Mammary epithelial cell (primary cell): ENCODE measurements around the gene SYNJ1.

ENCODE experiments used
- EZH2 ChIP-seq: IDR thresholded peaks from 2 replicates; pipeline ENCODE4 v1.6.1; 2012; ENCODE audit warnings: low read length, inconsistent platforms, borderline replicate concordance
- TF ChIP-seq, protein P1 (sequence below), 2 donors: IDR thresholded peaks in 1 of 2; conservative IDR thresholded peaks in 1 of 2; 2 replicates each; pipeline ENCODE4 v1.5.1; 2011 to 2012; ENCODE audit warnings: inconsistent platforms in 2 of 2, low read length in 2 of 2, mild to moderate bottlenecking in 2 of 2, control low read depth in 1 of 2, low read depth in 1 of 2; ENCODE audit not compliant: insufficient read depth in 1 of 2; ENCODE audit errors: extremely low read depth in 1 of 2

GRCh38 chr21:32777269-32777668 is 49.5 kb upstream of the SYNJ1 start:
- TF ChIP-seq, protein P1, sequence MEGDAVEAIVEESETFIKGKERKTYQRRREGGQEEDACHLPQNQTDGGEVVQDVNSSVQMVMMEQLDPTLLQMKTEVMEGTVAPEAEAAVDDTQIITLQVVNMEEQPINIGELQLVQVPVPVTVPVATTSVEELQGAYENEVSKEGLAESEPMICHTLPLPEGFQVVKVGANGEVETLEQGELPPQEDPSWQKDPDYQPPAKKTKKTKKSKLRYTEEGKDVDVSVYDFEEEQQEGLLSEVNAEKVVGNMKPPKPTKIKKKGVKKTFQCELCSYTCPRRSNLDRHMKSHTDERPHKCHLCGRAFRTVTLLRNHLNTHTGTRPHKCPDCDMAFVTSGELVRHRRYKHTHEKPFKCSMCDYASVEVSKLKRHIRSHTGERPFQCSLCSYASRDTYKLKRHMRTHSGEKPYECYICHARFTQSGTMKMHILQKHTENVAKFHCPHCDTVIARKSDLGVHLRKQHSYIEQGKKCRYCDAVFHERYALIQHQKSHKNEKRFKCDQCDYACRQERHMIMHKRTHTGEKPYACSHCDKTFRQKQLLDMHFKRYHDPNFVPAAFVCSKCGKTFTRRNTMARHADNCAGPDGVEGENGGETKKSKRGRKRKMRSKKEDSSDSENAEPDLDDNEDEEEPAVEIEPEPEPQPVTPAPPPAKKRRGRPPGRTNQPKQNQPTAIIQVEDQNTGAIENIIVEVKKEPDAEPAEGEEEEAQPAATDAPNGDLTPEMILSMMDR (conservative IDR thresholded peaks at IDR 0.05 in 1 of 2, IDR thresholded peaks at IDR 0.05 in 1 of 2; ENCODE audit: extremely low read depth in 1 of 2, insufficient read depth in 1 of 2, low read depth in 1 of 2, low read length in 2 of 2), result no peak
- no peak for TF ChIP-seq EZH2
